ENCODE measurements around the gene OSBPL2. TPM values are rescaled to one million over a fixed set of nuclear protein-coding genes. Genes with fewer than 3 reads are reported as not detected.

OSBPL2 gene
- total RNA-seq, 4 donors from 2014 or later, result 23.1 to 31.6 (median 27.1) TPM

GRCh38 chr20:62239278-62239879 lies 1.1 kb downstream of the OSBPL2 start:
- Histone ChIP-seq H3K4me3 (peak overlapping the region; percentile 69 to 97 (median 80)), H3K27ac (peak overlapping the region; percentile 82 to 91 (median 84)), H3K36me3 (peaks cover 0 to 14% (median 0%) of the 10 kb centered on the region in 3 donors), H3K4me1 (peaks cover 0 to 35% (median 12%) of the 10 kb centered on the region in 4 donors), H3K27me3 (no peaks in the 10 kb centered on the region), H3K9me3 (no peaks in the 10 kb centered on the region)
- TF ChIP-seq POLR2A (IDR thresholded peaks at IDR 0.05) (no peak), EP300 (IDR thresholded peaks at IDR 0.05) (no peak), CTCF (IDR thresholded peaks at IDR 0.05) (no peak)
- WGBS, 2 donors, result 41 to 45% methylated on average over 20 to 21 of the region's 23 CpGs
- DNase-seq (ENCODE audit: low spot score in 2 of 2), result no peak

- Histone ChIP-seq H3K27ac (no peak overlapping the region), H3K4me1 (peaks cover 0 to 35% (median 12%) of the 10 kb centered on the region in 4 donors), H3K4me3 (no peak overlapping the region), H3K9me3 (no peaks in the 10 kb centered on the region), H3K27me3 (no peaks in the 10 kb centered on the region), H3K36me3 (peaks cover 0 to 22% (median 0%) of the 10 kb centered on the region in 3 donors)
- WGBS, 2 donors, result 86 to 89% methylated on average over 13 of the region's 13 CpGs
- TF ChIP-seq EP300 (IDR thresholded peaks at IDR 0.05) (no peak), POLR2A (IDR thresholded peaks at IDR 0.05) (no peak), CTCF (IDR thresholded peaks at IDR 0.05) (no peak)
- no peak for DNase-seq (ENCODE audit: low spot score in 2 of 2)
Measured at GRCh38 chr20:62240020-62240685, 1.8 kb downstream of the OSBPL2 start.

- peaks cover 0 to 32% (median 0%) of the 10 kb centered on the region in 3 donors for H3K36me3 ChIP-seq
- no peaks in the 10 kb centered on the region for H3K27me3 ChIP-seq
- no peak overlapping the region for H3K4me3 ChIP-seq
- 83 to 90% methylated on average over 10 of the region's 10 CpGs for WGBS, 2 donors
- no peak for TF ChIP-seq EP300 (IDR thresholded peaks at IDR 0.05)
- TF ChIP-seq CTCF (IDR thresholded peaks at IDR 0.05), result no peak
- no peak for TF ChIP-seq POLR2A (IDR thresholded peaks at IDR 0.05)
- H3K27ac ChIP-seq, result no peak overlapping the region
- no peak for DNase-seq (ENCODE audit: low spot score in 2 of 2)
- no peaks in the 10 kb centered on the region for H3K9me3 ChIP-seq
- peaks cover 0 to 37% (median 12%) of the 10 kb centered on the region in 4 donors for H3K4me1 ChIP-seq
Measured at GRCh38 chr20:62241506-62241905, 3.2 kb downstream of the OSBPL2 start.

GRCh38 chr20:62242176-62242575 lies 3.9 kb downstream of the OSBPL2 start:
- WGBS, 2 donors, result 60 to 66% methylated on average over 6 of the region's 6 CpGs
- DNase-seq (ENCODE audit: low spot score in 2 of 2), result no peak
- peaks cover 0 to 44% (median 12%) of the 10 kb centered on the region in 4 donors for H3K4me1 ChIP-seq

More at GRCh38 chr20:62242176-62242575, 3.9 kb downstream of the OSBPL2 start:
- H3K36me3 ChIP-seq, result peaks cover 0 to 32% (median 0%) of the 10 kb centered on the region in 3 donors
- H3K4me3 ChIP-seq, result no peak overlapping the region
- TF ChIP-seq POLR2A (IDR thresholded peaks at IDR 0.05), result no peak
- no peak for TF ChIP-seq EP300 (IDR thresholded peaks at IDR 0.05)
- TF ChIP-seq CTCF (IDR thresholded peaks at IDR 0.05), result no peak
- H3K9me3 ChIP-seq, result no peaks in the 10 kb centered on the region
- no peaks in the 10 kb centered on the region for H3K27me3 ChIP-seq
- no peak overlapping the region for H3K27ac ChIP-seq
